GM12878 (cell line): ENCODE results near the gene PRKAA1. TPM values are rescaled to one million over a fixed set of nuclear protein-coding genes. Genes with fewer than 3 reads are reported as not detected.

ENCODE experiments used
- BMI1 ChIP-seq: fragments of 450-650 bp; IDR thresholded peaks from 2 replicates; pipeline ENCODE4 v1.6.1; 2016; ENCODE audit warnings: mild to moderate bottlenecking, moderate library complexity, borderline replicate concordance
- BRCA1 ChIP-seq: IDR thresholded peaks from 2 replicates; pipeline ENCODE4 v1.6.1; 2011; ENCODE audit warnings: low read depth, low read length, improper control_type of control experiment
- CHD4 ChIP-seq: fragments of 200-600 bp; sonication (generic); IDR thresholded peaks from 2 replicates; pipeline ENCODE4 v1.6.1; 2016; ENCODE audit warnings: mild to moderate bottlenecking
- CREM ChIP-seq: IDR thresholded peaks from 2 replicates; pipeline ENCODE4 v1.6.1; 2014; ENCODE audit warnings: antibody characterized with exemption, low read depth
- EED ChIP-seq: sonication (generic); IDR thresholded peaks from 2 replicates; pipeline ENCODE4 v1.6.1; 2016; ENCODE audit warnings: antibody characterized with exemption, low read depth
- ETV6 ChIP-seq, 2 experiments: fragments of 450-650 bp in 1 of 2; IDR thresholded peaks in 1 of 2; conservative IDR thresholded peaks in 1 of 2; 2 replicates each; pipeline ENCODE4 v1.6.1; 2014; ENCODE audit warnings: antibody characterized with exemption in 1 of 2, borderline replicate concordance in 1 of 2, low read depth in 1 of 2, mild to moderate bottlenecking in 1 of 2, moderate library complexity in 1 of 2
- EZH2 ChIP-seq: IDR thresholded peaks from 2 replicates; pipeline ENCODE4 v1.6.1; 2012; ENCODE audit warnings: low read depth, mild to moderate bottlenecking, control low read depth, inconsistent platforms, low read length, borderline replicate concordance; ENCODE audit not compliant: control insufficient read depth
- HDGF ChIP-seq: fragments of 450-650 bp; IDR thresholded peaks from 2 replicates; pipeline ENCODE4 v1.6.1; 2016; ENCODE audit warnings: antibody characterized with exemption
- SMAD1 ChIP-seq: fragments of 450-650 bp; IDR thresholded peaks from 2 replicates; pipeline ENCODE4 v1.6.1; 2018; ENCODE audit warnings: mild to moderate bottlenecking, low read depth; ENCODE audit not compliant: partially characterized antibody
- SMARCA5 ChIP-seq: fragments of 450-650 bp; IDR thresholded peaks from 2 replicates; pipeline ENCODE4 v1.6.1; 2017; ENCODE audit warnings: mild to moderate bottlenecking
- ZNF384 ChIP-seq: IDR thresholded peaks from 2 replicates; pipeline ENCODE4 v1.6.1; 2012; ENCODE audit warnings: low read depth, mild to moderate bottlenecking, low read length, improper control_type of control experiment, borderline replicate concordance
- polyA plus RNA-seq, 11 experiments: library from polyadenylated mRNA; depleted of rRNA in 4 of 11; unstranded in 6 of 11; stranded (reverse) in 5 of 11; fragments of >200 nt; fragmentation: Nextera tagmentation in 4 of 11; fragmentation: Illumina TruSeq in 1 of 11; extraction: Ambion mirVana in 4 of 11; extraction: Trizol in 1 of 11; gene quantifications; 1 replicate in 1 of 11; 2 replicates in 10 of 11; pipeline versions ENCODE4 v1.2.1 to v1.2.3, GENCODE V29; 2011 to 2016; ENCODE audit warnings: inconsistent platforms in 2 of 11, missing spikeins in 2 of 11, low read depth in 1 of 11
- total RNA-seq, 4 experiments: library from RNA; depleted of rRNA in 3 of 4; stranded (reverse); fragments of >200 nt in 3 of 4; fragmentation: Illumina TruSeq in 1 of 4; extraction: Trizol in 1 of 4; gene quantifications; 2 replicates each; pipeline versions ENCODE4 v1.2.1 to v1.2.3, GENCODE V29; 2013 to 2021
- TF ChIP-seq, protein P1 (sequence below): fragments of 450-650 bp; IDR thresholded peaks from 2 replicates; pipeline ENCODE4 v1.6.1; 2017; ENCODE audit warnings: mild to moderate bottlenecking, low read depth, inconsistent platforms; ENCODE audit not compliant: poor library complexity, severe bottlenecking
- TF ChIP-seq, protein P2 (sequence below): IDR thresholded peaks from 2 replicates; pipeline ENCODE4 v1.6.1; 2012; ENCODE audit warnings: mild to moderate bottlenecking, low read depth, low read length
- TF ChIP-seq, protein P3 (sequence below): fragments of 450-650 bp; IDR thresholded peaks from 2 replicates; pipeline ENCODE4 v1.6.1; 2017; ENCODE audit warnings: low read depth, mild to moderate bottlenecking, moderate library complexity
- TF ChIP-seq, protein P4 (sequence below), 3 experiments: IDR thresholded peaks in 2 of 3; conservative IDR thresholded peaks in 1 of 3; 2 replicates each; pipeline ENCODE4 v1.5.1; 2011; ENCODE audit warnings: low read depth in 3 of 3, low read length in 3 of 3, mild to moderate bottlenecking in 3 of 3, control low read depth in 2 of 3, moderate library complexity in 2 of 3, inconsistent platforms in 1 of 3, mixed read lengths in 1 of 3; ENCODE audit not compliant: control insufficient read depth in 2 of 3, insufficient read depth in 1 of 3; ENCODE audit errors: extremely low read depth in 1 of 3
- TF ChIP-seq, protein P5 (sequence below): fragments of 450-650 bp; IDR thresholded peaks from 2 replicates; pipeline ENCODE4 v1.6.1; 2017; ENCODE audit warnings: mild to moderate bottlenecking, moderate library complexity

Gene PRKAA1
- total and polyA plus RNA-seq, 10 of the 15 experiments (the other 5 are each of a cell fraction or from before 2014, with no cell fraction given): 13.6 to 55.5 (median 29.6) TPM

DNA sequence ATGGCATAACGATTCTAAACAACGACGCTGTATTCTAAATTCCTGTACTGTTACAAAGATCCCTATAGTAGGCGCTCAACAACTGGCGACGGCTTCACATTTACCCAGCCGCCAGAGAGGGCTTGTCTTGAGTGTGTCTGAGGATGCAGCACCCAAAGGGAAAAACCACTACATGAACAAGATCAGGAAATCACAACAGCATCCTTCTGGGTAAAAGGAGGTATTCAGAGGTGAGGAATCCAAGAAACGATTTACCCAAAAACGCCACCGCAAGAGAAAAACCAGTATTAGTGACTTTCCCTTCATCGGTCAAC, 43.1 kb downstream of the PRKAA1 start (continued):
- TF ChIP-seq, protein P1, sequence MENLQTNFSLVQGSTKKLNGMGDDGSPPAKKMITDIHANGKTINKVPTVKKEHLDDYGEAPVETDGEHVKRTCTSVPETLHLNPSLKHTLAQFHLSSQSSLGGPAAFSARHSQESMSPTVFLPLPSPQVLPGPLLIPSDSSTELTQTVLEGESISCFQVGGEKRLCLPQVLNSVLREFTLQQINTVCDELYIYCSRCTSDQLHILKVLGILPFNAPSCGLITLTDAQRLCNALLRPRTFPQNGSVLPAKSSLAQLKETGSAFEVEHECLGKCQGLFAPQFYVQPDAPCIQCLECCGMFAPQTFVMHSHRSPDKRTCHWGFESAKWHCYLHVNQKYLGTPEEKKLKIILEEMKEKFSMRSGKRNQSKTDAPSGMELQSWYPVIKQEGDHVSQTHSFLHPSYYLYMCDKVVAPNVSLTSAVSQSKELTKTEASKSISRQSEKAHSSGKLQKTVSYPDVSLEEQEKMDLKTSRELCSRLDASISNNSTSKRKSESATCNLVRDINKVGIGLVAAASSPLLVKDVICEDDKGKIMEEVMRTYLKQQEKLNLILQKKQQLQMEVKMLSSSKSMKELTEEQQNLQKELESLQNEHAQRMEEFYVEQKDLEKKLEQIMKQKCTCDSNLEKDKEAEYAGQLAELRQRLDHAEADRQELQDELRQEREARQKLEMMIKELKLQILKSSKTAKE: peak; percentile 52
- TF ChIP-seq BRCA1 (no peak), EZH2 (no peak), SMARCA5 (peak; percentile 91; the same call in 1 of the 2 replicates), SMAD1 (no peak), EED (no peak), CREM (peak; percentile 23; the same call in 1 of the 2 replicates), CHD4 (no peak), ETV6 (conservative IDR thresholded peaks at IDR 0.05 in 1 of 2, IDR thresholded peaks at IDR 0.05 in 1 of 2; ENCODE audit: borderline replicate concordance in 1 of 2, low read depth in 1 of 2) (no peak), HDGF (no peak), ZNF384 (no peak), BMI1 (no peak)
- TF ChIP-seq, protein P2, sequence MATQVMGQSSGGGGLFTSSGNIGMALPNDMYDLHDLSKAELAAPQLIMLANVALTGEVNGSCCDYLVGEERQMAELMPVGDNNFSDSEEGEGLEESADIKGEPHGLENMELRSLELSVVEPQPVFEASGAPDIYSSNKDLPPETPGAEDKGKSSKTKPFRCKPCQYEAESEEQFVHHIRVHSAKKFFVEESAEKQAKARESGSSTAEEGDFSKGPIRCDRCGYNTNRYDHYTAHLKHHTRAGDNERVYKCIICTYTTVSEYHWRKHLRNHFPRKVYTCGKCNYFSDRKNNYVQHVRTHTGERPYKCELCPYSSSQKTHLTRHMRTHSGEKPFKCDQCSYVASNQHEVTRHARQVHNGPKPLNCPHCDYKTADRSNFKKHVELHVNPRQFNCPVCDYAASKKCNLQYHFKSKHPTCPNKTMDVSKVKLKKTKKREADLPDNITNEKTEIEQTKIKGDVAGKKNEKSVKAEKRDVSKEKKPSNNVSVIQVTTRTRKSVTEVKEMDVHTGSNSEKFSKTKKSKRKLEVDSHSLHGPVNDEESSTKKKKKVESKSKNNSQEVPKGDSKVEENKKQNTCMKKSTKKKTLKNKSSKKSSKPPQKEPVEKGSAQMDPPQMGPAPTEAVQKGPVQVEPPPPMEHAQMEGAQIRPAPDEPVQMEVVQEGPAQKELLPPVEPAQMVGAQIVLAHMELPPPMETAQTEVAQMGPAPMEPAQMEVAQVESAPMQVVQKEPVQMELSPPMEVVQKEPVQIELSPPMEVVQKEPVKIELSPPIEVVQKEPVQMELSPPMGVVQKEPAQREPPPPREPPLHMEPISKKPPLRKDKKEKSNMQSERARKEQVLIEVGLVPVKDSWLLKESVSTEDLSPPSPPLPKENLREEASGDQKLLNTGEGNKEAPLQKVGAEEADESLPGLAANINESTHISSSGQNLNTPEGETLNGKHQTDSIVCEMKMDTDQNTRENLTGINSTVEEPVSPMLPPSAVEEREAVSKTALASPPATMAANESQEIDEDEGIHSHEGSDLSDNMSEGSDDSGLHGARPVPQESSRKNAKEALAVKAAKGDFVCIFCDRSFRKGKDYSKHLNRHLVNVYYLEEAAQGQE: no peak
- TF ChIP-seq, protein P3, sequence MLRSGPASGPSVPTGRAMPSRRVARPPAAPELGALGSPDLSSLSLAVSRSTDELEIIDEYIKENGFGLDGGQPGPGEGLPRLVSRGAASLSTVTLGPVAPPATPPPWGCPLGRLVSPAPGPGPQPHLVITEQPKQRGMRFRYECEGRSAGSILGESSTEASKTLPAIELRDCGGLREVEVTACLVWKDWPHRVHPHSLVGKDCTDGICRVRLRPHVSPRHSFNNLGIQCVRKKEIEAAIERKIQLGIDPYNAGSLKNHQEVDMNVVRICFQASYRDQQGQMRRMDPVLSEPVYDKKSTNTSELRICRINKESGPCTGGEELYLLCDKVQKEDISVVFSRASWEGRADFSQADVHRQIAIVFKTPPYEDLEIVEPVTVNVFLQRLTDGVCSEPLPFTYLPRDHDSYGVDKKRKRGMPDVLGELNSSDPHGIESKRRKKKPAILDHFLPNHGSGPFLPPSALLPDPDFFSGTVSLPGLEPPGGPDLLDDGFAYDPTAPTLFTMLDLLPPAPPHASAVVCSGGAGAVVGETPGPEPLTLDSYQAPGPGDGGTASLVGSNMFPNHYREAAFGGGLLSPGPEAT: no peak
- TF ChIP-seq, protein P4, sequence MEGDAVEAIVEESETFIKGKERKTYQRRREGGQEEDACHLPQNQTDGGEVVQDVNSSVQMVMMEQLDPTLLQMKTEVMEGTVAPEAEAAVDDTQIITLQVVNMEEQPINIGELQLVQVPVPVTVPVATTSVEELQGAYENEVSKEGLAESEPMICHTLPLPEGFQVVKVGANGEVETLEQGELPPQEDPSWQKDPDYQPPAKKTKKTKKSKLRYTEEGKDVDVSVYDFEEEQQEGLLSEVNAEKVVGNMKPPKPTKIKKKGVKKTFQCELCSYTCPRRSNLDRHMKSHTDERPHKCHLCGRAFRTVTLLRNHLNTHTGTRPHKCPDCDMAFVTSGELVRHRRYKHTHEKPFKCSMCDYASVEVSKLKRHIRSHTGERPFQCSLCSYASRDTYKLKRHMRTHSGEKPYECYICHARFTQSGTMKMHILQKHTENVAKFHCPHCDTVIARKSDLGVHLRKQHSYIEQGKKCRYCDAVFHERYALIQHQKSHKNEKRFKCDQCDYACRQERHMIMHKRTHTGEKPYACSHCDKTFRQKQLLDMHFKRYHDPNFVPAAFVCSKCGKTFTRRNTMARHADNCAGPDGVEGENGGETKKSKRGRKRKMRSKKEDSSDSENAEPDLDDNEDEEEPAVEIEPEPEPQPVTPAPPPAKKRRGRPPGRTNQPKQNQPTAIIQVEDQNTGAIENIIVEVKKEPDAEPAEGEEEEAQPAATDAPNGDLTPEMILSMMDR (IDR thresholded peaks at IDR 0.05 in 2 of 3, conservative IDR thresholded peaks at IDR 0.05 in 1 of 3; ENCODE audit: control insufficient read depth in 2 of 3, extremely low read depth in 1 of 3, insufficient read depth in 1 of 3, low read depth in 3 of 3, low read length in 3 of 3): peak; percentile 80 to 88 (median 82)
- TF ChIP-seq, protein P5, sequence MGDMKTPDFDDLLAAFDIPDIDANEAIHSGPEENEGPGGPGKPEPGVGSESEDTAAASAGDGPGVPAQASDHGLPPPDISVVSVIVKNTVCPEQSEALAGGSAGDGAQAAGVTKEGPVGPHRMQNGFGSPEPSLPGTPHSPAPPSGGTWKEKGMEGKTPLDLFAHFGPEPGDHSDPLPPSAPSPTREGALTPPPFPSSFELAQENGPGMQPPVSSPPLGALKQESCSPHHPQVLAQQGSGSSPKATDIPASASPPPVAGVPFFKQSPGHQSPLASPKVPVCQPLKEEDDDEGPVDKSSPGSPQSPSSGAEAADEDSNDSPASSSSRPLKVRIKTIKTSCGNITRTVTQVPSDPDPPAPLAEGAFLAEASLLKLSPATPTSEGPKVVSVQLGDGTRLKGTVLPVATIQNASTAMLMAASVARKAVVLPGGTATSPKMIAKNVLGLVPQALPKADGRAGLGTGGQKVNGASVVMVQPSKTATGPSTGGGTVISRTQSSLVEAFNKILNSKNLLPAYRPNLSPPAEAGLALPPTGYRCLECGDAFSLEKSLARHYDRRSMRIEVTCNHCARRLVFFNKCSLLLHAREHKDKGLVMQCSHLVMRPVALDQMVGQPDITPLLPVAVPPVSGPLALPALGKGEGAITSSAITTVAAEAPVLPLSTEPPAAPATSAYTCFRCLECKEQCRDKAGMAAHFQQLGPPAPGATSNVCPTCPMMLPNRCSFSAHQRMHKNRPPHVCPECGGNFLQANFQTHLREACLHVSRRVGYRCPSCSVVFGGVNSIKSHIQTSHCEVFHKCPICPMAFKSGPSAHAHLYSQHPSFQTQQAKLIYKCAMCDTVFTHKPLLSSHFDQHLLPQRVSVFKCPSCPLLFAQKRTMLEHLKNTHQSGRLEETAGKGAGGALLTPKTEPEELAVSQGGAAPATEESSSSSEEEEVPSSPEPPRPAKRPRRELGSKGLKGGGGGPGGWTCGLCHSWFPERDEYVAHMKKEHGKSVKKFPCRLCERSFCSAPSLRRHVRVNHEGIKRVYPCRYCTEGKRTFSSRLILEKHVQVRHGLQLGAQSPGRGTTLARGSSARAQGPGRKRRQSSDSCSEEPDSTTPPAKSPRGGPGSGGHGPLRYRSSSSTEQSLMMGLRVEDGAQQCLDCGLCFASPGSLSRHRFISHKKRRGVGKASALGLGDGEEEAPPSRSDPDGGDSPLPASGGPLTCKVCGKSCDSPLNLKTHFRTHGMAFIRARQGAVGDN: no peak
